Stimulated activated CD4-positive, alpha-beta T cell treated with anti-CD3 and anti-CD28 coated beads, Interleukin-12 subunit alpha, Interleukin-12 subunit beta, amount 100 ng/mL, for 24 hours (primary cell): Measurements from ENCODE around the gene JUN.
"Not testable (repeated sequence)": the region's sequence is repeated elsewhere in the genome, so short reads cannot be mapped to it uniquely, and the experiment has no call there.

ENCODE experiments used
- DNase-seq, 2 experiments: peaks; one replicate each; pipeline ENCODE4 v3.0.0-alpha.2; 2020; ENCODE audit warnings: low read depth in 2 of 2

The JUN gene

GRCh38 chr1:58808077-58808476 lies 24.2 kb upstream of the JUN start:
- no peak for DNase-seq

GRCh38 chr1:58805716-58806571 lies 22.1 kb upstream of the JUN start:
- DNase-seq = no peak

- DNase-seq = no peak
Observed at GRCh38 chr1:58804853-58805565, 21.2 kb upstream of the JUN start.

- DNase-seq = no peak
Observed at GRCh38 chr1:58803858-58804257, 20.0 kb upstream of the JUN start.

GRCh38 chr1:58802640-58803399 lies 19.0 kb upstream of the JUN start:
- DNase-seq = no peak

- not testable (repeated sequence) for DNase-seq
Observed at GRCh38 chr1:58801286-58801685, 17.4 kb upstream of the JUN start.

GRCh38 chr1:58799650-58800049 lies 15.8 kb upstream of the JUN start:
- no peak for DNase-seq

GRCh38 chr1:58798910-58799442 lies 15.1 kb upstream of the JUN start:
- no peak for DNase-seq

GRCh38 chr1:58796416-58796815 lies 12.6 kb upstream of the JUN start:
- DNase-seq = no peak

- DNase-seq = no peak
Observed at GRCh38 chr1:58794585-58794984, 10.7 kb upstream of the JUN start.

- DNase-seq = no peak
Observed at GRCh38 chr1:58792846-58793245, 9.0 kb upstream of the JUN start.

GRCh38 chr1:58791106-58791505 lies 7.3 kb upstream of the JUN start:
- no peak for DNase-seq

- DNase-seq = no peak
Observed at GRCh38 chr1:58789996-58790660, 6.3 kb upstream of the JUN start.

GRCh38 chr1:58789322-58789856 lies 5.5 kb upstream of the JUN start:
- DNase-seq = no peak

GRCh38 chr1:58788259-58788658 lies 4.4 kb upstream of the JUN start:
- no peak for DNase-seq

GRCh38 chr1:58786927-58787245 lies 3.0 kb upstream of the JUN start:
- no peak for DNase-seq

GRCh38 chr1:58786184-58786926 lies 2.5 kb upstream of the JUN start:
- no peak for DNase-seq

- peak in 1 of 2 experiments; percentile 17 for DNase-seq
Observed at GRCh38 chr1:58785442-58786058, 1.7 kb upstream of the JUN start.

GRCh38 chr1:58784758-58785441 lies 1.1 kb upstream of the JUN start:
- DNase-seq = peak; percentile 57 to 58
